ENCODE data around the gene ALOX15. TPM values are rescaled to one million over a fixed set of nuclear protein-coding genes. Genes with fewer than 3 reads are reported as not detected.
"Not testable (repeated sequence)": the region's sequence is repeated elsewhere in the genome, so short reads cannot be mapped to it uniquely, and the experiment has no call there.

ALOX15 gene
- total RNA-seq, 1 donor from 2014 or later = not detected

- Mint-ChIP-seq H3K4me1 (ENCODE audit: low read depth, unreplicated experiment) (peaks cover 22% of the 10 kb centered on the region), H3K27me3 (ENCODE audit: unreplicated experiment) (peaks cover 9% of the 10 kb centered on the region), H3K9me3 (ENCODE audit: unreplicated experiment) (peaks cover 3% of the 10 kb centered on the region), H3K36me3 (ENCODE audit: unreplicated experiment) (no peaks in the 10 kb centered on the region), H3K27ac (ENCODE audit: unreplicated experiment) (no peak overlapping the region), H3K4me3 (ENCODE audit: unreplicated experiment) (no peak overlapping the region)
- TF ChIP-seq CTCF (IDR thresholded peaks at IDR 0.05; ENCODE audit: partially characterized antibody, unreplicated experiment) = no peak
- no peak for DNase-seq
Observed at GRCh38 chr17:4597975-4598374, 43.5 kb downstream of the ALOX15 start.

- no peak for DNase-seq
- no peak for TF ChIP-seq CTCF (IDR thresholded peaks at IDR 0.05; ENCODE audit: partially characterized antibody, unreplicated experiment)
- Mint-ChIP-seq H3K36me3 (ENCODE audit: unreplicated experiment) (no peaks in the 10 kb centered on the region), H3K4me3 (ENCODE audit: unreplicated experiment) (no peak overlapping the region), H3K27ac (ENCODE audit: unreplicated experiment) (no peak overlapping the region), H3K27me3 (ENCODE audit: unreplicated experiment) (peaks cover 9% of the 10 kb centered on the region), H3K9me3 (ENCODE audit: unreplicated experiment) (peaks cover 3% of the 10 kb centered on the region), H3K4me1 (ENCODE audit: low read depth, unreplicated experiment) (peaks cover 22% of the 10 kb centered on the region)
Observed at GRCh38 chr17:4596636-4597380, 44.7 kb downstream of the ALOX15 start.

GRCh38 chr17:4595685-4596342 lies 45.7 kb downstream of the ALOX15 start:
- not testable (repeated sequence) for H3K4me3 Mint-ChIP-seq (ENCODE audit: unreplicated experiment); H3K36me3 Mint-ChIP-seq (ENCODE audit: unreplicated experiment); H3K27ac Mint-ChIP-seq (ENCODE audit: unreplicated experiment); H3K27me3 Mint-ChIP-seq (ENCODE audit: unreplicated experiment); H3K9me3 Mint-ChIP-seq (ENCODE audit: unreplicated experiment); DNase-seq
- H3K4me1 Mint-ChIP-seq (ENCODE audit: low read depth, unreplicated experiment) = peaks cover 22% of the 10 kb centered on the region

GRCh38 chr17:4594931-4595684 lies 46.4 kb downstream of the ALOX15 start:
- no peak for TF ChIP-seq CTCF (IDR thresholded peaks at IDR 0.05; ENCODE audit: partially characterized antibody, unreplicated experiment)
- H3K27me3 Mint-ChIP-seq (ENCODE audit: unreplicated experiment) = peaks cover 10% of the 10 kb centered on the region
- H3K4me1 Mint-ChIP-seq (ENCODE audit: low read depth, unreplicated experiment) = peaks cover 15% of the 10 kb centered on the region
- H3K4me3 Mint-ChIP-seq (ENCODE audit: unreplicated experiment) = no peak overlapping the region
- peaks cover 2% of the 10 kb centered on the region for H3K9me3 Mint-ChIP-seq (ENCODE audit: unreplicated experiment)
- peaks cover 5% of the 10 kb centered on the region for H3K36me3 Mint-ChIP-seq (ENCODE audit: unreplicated experiment)
- no peak overlapping the region for H3K27ac Mint-ChIP-seq (ENCODE audit: unreplicated experiment)
- DNase-seq = peak; percentile 59

- Mint-ChIP-seq H3K9me3 (ENCODE audit: unreplicated experiment) (peaks cover 1% of the 10 kb centered on the region), H3K36me3 (ENCODE audit: unreplicated experiment) (peaks cover 5% of the 10 kb centered on the region)
- no peak for TF ChIP-seq CTCF (IDR thresholded peaks at IDR 0.05; ENCODE audit: partially characterized antibody, unreplicated experiment)
Observed at GRCh38 chr17:4594406-4594805, 47.1 kb downstream of the ALOX15 start.

More at GRCh38 chr17:4594406-4594805, 47.1 kb downstream of the ALOX15 start:
- Mint-ChIP-seq H3K27me3 (ENCODE audit: unreplicated experiment) (peaks cover 6% of the 10 kb centered on the region), H3K4me1 (ENCODE audit: low read depth, unreplicated experiment) (peaks cover 9% of the 10 kb centered on the region), H3K4me3 (ENCODE audit: unreplicated experiment) (no peak overlapping the region), H3K27ac (ENCODE audit: unreplicated experiment) (no peak overlapping the region)
- no peak for DNase-seq

Data from glutamatergic neuron (in vitro differentiated cells).